Natural killer cell (primary cell): ENCODE measurements around the gene ATP2B2. TPM values are rescaled to one million over a fixed set of nuclear protein-coding genes. Genes with fewer than 3 reads are reported as not detected.
A peak's percentile ranks its signal among the peaks of the same experiment; 100 is the strongest.

Source experiments
- ATAC-seq, 3 donors: fragments of 150-1000 bp in 2 of 3; fragments of 200-7000 bp in 1 of 3; cut with Tn5 transposase; 1 replicate in 1 of 3; 2 replicates in 2 of 3; pipeline ENCODE4 v1.10.0; 2021; ENCODE audit warnings: mild to moderate bottlenecking in 2 of 3, moderate library complexity in 2 of 3
- DNase-seq, 2 donors: peaks; one replicate each; pipeline versions ENCODE4 v3.0.0 to v3.0.0-alpha.2; 2013 to 2021; ENCODE audit warnings: mixed read lengths in 1 of 2
- H3K27ac ChIP-seq: one replicate; pipeline ENCODE4 v1.5.1; 2013; ENCODE audit warnings: mild to moderate bottlenecking, low read length
- H3K27me3 ChIP-seq: one replicate; pipeline ENCODE4 v1.6.1; 2013; ENCODE audit warnings: low read length; ENCODE audit not compliant: control insufficient read depth, insufficient read depth
- H3K36me3 ChIP-seq: one replicate; pipeline ENCODE4 v1.6.1; 2013; ENCODE audit warnings: low read length; ENCODE audit not compliant: control insufficient read depth, insufficient read depth
- H3K4me1 ChIP-seq: one replicate; pipeline ENCODE4 v1.6.1; 2013; ENCODE audit warnings: low read length; ENCODE audit not compliant: control insufficient read depth, insufficient read depth
- H3K4me3 ChIP-seq: one replicate; pipeline ENCODE4 v1.5.1; 2013; ENCODE audit warnings: low read length
- H3K9me3 ChIP-seq: one replicate; pipeline ENCODE4 v1.6.1; 2013; ENCODE audit warnings: low read length; ENCODE audit not compliant: control insufficient read depth, insufficient read depth
- H3K27ac Mint-ChIP-seq, 2 donors: one replicate each; pipeline ENCODE4 v1.8.0; 2022; ENCODE audit warnings: mild to moderate bottlenecking in 2 of 2, mixed read lengths in 2 of 2, moderate library complexity in 1 of 2
- H3K27me3 Mint-ChIP-seq, 2 donors: one replicate each; pipeline ENCODE4 v1.8.0; 2022; ENCODE audit warnings: low read depth in 2 of 2, mixed read lengths in 2 of 2
- H3K36me3 Mint-ChIP-seq: one replicate; pipeline ENCODE4 v1.8.0; 2022; ENCODE audit warnings: mixed read lengths
- H3K4me1 Mint-ChIP-seq, 2 donors: one replicate each; pipeline ENCODE4 v1.8.0; 2022; ENCODE audit warnings: mixed read lengths in 2 of 2
- H3K4me3 Mint-ChIP-seq: one replicate; pipeline ENCODE4 v1.8.0; 2022; ENCODE audit warnings: mild to moderate bottlenecking, moderate library complexity, mixed read lengths
- H3K9me3 Mint-ChIP-seq, 2 donors: one replicate each; pipeline ENCODE4 v1.8.0; 2022; ENCODE audit warnings: mixed read lengths in 2 of 2
- WGBS: methylation state at CpG from one replicate; pipeline ENCODE4 v1.1.7; 2013; ENCODE audit warnings: missing lambda C conversion rate; ENCODE audit not compliant: insufficient coverage; 5-methylcytosine and 5-hydroxymethylcytosine counted together
- intact Hi-C: fragments of 100-400 bp; cut with micrococcal nuclease; formaldehyde crosslinking; loops from one replicate; pipeline ENCODE4 v1.14.2; 2022
- total RNA-seq, 4 donors: library from RNA; stranded (reverse); fragments of 120-200 nt in 1 of 4; gene quantifications; one replicate each; pipeline versions ENCODE4 v1.2.3 to v1.2.4, GENCODE V29; 2013 to 2022
- TF ChIP-seq, protein P1 (sequence below): fragments of 200-600 bp; IDR thresholded peaks from one replicate; pipeline ENCODE4 v1.8.0; 2022; ENCODE audit warnings: antibody characterized with exemption

The ATP2B2 gene
- total RNA-seq, 3 donors from 2014 or later (not counting 1 experiment from before 2014, with no cell fraction given), result not detected

DNA sequence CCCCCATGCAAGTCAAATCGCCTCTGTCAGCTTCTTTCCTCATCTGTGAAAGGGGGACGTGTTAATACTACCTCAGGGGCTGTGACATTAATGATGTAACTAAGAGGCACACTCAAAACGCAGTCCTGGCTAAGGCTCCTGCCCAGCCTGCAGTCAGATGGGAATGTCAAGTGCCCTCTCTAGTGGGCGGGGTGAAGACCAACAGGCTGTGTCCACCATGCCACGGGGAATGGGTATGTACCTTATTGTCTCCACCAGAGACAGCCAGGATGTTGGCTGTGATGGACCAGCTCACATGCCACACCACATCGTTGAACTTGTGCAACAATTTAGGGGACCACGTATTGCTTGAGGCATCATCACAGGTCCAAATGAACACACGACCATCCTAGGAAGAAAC lies 201.6 kb downstream of the ATP2B2 start:
- Histone ChIP-seq H3K36me3 (peaks cover 84% of the 10 kb centered on the region), H3K4me3 (no peak overlapping the region), H3K27ac (no peak overlapping the region), H3K9me3 (no peaks in the 10 kb centered on the region), H3K4me1 (peaks cover 9% of the 10 kb centered on the region), H3K27me3 (no peaks in the 10 kb centered on the region)
- peak in 1 of 3 donors; percentile 27 for ATAC-seq
- TF ChIP-seq, protein P1, sequence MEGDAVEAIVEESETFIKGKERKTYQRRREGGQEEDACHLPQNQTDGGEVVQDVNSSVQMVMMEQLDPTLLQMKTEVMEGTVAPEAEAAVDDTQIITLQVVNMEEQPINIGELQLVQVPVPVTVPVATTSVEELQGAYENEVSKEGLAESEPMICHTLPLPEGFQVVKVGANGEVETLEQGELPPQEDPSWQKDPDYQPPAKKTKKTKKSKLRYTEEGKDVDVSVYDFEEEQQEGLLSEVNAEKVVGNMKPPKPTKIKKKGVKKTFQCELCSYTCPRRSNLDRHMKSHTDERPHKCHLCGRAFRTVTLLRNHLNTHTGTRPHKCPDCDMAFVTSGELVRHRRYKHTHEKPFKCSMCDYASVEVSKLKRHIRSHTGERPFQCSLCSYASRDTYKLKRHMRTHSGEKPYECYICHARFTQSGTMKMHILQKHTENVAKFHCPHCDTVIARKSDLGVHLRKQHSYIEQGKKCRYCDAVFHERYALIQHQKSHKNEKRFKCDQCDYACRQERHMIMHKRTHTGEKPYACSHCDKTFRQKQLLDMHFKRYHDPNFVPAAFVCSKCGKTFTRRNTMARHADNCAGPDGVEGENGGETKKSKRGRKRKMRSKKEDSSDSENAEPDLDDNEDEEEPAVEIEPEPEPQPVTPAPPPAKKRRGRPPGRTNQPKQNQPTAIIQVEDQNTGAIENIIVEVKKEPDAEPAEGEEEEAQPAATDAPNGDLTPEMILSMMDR, result no peak
- no peak for DNase-seq
- Mint-ChIP-seq H3K27me3 (no peaks in the 10 kb centered on the region), H3K27ac (no peak overlapping the region), H3K4me1 (peaks cover 8 to 9% of the 10 kb centered on the region in 2 donors), H3K9me3 (no peaks in the 10 kb centered on the region), H3K4me3 (no peak overlapping the region), H3K36me3 (peaks cover 7% of the 10 kb centered on the region)
- WGBS, result 94% methylated on average over 8 of the region's 8 CpGs
- intact Hi-C loops, result no loop called here

DNA sequence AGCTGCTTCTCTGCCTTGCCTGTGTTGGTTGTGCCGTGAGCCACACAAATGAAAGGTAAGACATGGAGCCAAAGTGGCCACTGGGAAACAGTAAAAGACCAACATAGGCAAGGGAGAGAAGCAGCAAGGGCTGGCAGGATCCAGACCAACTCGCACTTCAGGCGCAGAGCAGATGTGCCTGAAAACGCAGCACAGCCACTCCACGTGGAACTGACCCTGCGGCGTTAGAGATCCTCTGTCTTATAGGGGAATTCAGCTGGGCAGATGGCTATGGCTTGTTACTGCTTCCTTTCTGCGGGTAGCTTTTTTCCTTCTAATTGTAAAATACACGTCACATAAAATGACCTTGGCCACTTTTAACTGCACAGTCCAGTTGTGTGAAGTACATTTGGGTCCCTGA lies 202.3 kb downstream of the ATP2B2 start:
- intact Hi-C loops, result no loop called here
- Histone ChIP-seq H3K9me3 (no peaks in the 10 kb centered on the region), H3K27ac (no peak overlapping the region), H3K4me3 (no peak overlapping the region), H3K4me1 (peaks cover 9% of the 10 kb centered on the region), H3K36me3 (peaks cover 81% of the 10 kb centered on the region), H3K27me3 (no peaks in the 10 kb centered on the region)
- TF ChIP-seq, protein P1, result no peak
- Mint-ChIP-seq H3K27me3 (no peaks in the 10 kb centered on the region), H3K27ac (no peak overlapping the region), H3K4me3 (no peak overlapping the region), H3K36me3 (peaks cover 7% of the 10 kb centered on the region), H3K9me3 (no peaks in the 10 kb centered on the region), H3K4me1 (peaks cover 8 to 9% of the 10 kb centered on the region in 2 donors)
- ATAC-seq (no peak), DNase-seq (no peak)
- 97% methylated on average over 9 of the region's 9 CpGs for WGBS

DNA sequence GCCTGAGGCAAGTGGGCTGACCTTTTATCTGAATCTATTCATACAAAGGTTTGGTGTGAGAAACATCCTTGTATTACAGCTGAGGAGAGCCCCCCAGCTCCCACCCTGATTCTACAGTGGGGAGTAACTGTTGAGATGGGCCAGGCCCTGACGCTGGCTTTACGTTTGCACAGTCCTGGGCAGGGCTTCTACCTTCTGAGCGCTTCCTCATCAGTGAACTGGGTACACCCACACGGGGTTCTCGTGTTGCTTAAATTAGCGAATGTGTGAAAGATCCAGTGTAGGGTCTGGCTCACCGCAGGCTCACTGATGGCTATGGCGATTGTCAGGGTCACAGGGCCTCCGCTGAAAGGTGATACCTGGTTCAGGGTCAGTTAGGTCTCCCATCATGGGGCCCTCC lies 205.3 kb downstream of the ATP2B2 start:
- DNase-seq (no peak), ATAC-seq (peak in 2 of 3 donors; percentile 25 to 34)
- no peaks in the 10 kb centered on the region for H3K27me3 ChIP-seq
- no peaks in the 10 kb centered on the region for H3K9me3 Mint-ChIP-seq
- peaks cover 8 to 9% of the 10 kb centered on the region in 2 donors for H3K4me1 Mint-ChIP-seq
- intact Hi-C loops, result no loop called here
- H3K4me1 ChIP-seq, result peaks cover 9% of the 10 kb centered on the region
- H3K4me3 ChIP-seq, result no peak overlapping the region
- peak overlapping the region; percentile 73 to 82 for H3K27ac Mint-ChIP-seq
- H3K36me3 Mint-ChIP-seq, result peaks cover 7% of the 10 kb centered on the region
- no peaks in the 10 kb centered on the region for H3K27me3 Mint-ChIP-seq
- H3K27ac ChIP-seq, result no peak overlapping the region
- WGBS, result 93% methylated on average over 9 of the region's 9 CpGs
- no peaks in the 10 kb centered on the region for H3K9me3 ChIP-seq
- TF ChIP-seq, protein P1, result no peak
- H3K4me3 Mint-ChIP-seq, result no peak overlapping the region
- H3K36me3 ChIP-seq, result peaks cover 65% of the 10 kb centered on the region

DNA sequence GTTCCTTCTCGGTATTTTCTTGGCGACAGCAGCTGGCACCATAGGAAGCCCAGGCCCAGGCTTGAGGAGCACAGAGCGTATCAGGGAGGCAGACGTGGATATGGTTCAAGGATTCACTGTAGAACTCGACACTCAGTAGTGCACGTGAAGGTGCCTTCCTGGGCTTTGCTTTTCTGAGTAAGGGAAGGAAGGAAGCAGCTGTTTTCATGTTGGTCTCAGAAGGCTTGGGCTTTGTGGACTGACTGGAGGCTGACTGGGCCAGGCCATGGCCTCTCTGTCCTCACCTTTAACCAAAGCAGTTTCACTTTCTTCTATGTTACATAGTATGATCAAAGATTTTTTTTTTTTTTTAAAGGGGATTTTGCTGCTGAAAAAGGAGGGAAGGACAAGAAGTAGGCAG lies 205.7 kb downstream of the ATP2B2 start:
- Mint-ChIP-seq H3K27me3 (no peaks in the 10 kb centered on the region), H3K27ac (peak overlapping the region; percentile 73 to 82), H3K4me1 (peaks cover 8 to 9% of the 10 kb centered on the region in 2 donors), H3K4me3 (no peak overlapping the region), H3K9me3 (no peaks in the 10 kb centered on the region), H3K36me3 (peaks cover 7% of the 10 kb centered on the region)
- no peaks in the 10 kb centered on the region for H3K27me3 ChIP-seq
- peaks cover 64% of the 10 kb centered on the region for H3K36me3 ChIP-seq
- ATAC-seq (peak; percentile 56 to 62 (median 61)), DNase-seq (no peak)
- TF ChIP-seq, protein P1, result no peak
- H3K27ac ChIP-seq, result no peak overlapping the region
- intact Hi-C loops, result no loop called here
- H3K9me3 ChIP-seq, result no peaks in the 10 kb centered on the region
- peaks cover 9% of the 10 kb centered on the region for H3K4me1 ChIP-seq
- H3K4me3 ChIP-seq, result no peak overlapping the region
- 44% methylated on average over 6 of the region's 6 CpGs for whole genome bisulfite sequencing
